Measurements from ENCODE around the gene ASTN2.

DNA sequence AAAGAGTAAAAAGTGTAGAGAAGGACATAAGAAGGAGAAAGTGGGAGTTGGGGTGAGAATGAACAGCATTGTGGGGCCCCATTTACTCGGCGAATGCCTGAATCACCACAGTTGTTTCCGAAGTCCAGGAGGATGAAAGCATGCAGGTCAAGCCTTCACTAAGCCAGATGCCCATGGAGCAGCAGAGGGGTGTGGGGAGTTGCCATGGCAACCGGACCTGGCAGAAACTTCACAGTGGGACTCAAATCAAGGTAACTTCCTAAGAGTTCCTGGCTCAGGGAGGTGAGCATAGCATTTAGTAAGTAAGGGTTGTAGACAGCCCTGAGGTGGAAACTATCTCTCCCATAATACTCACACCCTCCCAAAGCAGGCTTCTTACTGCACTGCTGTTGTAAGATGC, 370.6 kb downstream of the ASTN2 start:
- TF ChIP-seq, protein P1, sequence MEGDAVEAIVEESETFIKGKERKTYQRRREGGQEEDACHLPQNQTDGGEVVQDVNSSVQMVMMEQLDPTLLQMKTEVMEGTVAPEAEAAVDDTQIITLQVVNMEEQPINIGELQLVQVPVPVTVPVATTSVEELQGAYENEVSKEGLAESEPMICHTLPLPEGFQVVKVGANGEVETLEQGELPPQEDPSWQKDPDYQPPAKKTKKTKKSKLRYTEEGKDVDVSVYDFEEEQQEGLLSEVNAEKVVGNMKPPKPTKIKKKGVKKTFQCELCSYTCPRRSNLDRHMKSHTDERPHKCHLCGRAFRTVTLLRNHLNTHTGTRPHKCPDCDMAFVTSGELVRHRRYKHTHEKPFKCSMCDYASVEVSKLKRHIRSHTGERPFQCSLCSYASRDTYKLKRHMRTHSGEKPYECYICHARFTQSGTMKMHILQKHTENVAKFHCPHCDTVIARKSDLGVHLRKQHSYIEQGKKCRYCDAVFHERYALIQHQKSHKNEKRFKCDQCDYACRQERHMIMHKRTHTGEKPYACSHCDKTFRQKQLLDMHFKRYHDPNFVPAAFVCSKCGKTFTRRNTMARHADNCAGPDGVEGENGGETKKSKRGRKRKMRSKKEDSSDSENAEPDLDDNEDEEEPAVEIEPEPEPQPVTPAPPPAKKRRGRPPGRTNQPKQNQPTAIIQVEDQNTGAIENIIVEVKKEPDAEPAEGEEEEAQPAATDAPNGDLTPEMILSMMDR (IDR thresholded peaks at IDR 0.05; ENCODE audit: low read length): no peak
- TF ChIP-seq EZH2 (IDR thresholded peaks at IDR 0.05; ENCODE audit: borderline replicate concordance, low read length): no peak

All from OCI-LY1 (cell line).